GM18907 (cell line): Measurements from ENCODE around the gene HOXB1.
"Not testable (repeated sequence)": the region's sequence is repeated elsewhere in the genome, so short reads cannot be mapped to it uniquely, and the experiment has no call there.

Experiments used
- ATAC-seq: cut with Tn5 transposase; IDR thresholded peaks from one replicate; pipeline ENCODE4 v1.9.1; 2021; ENCODE audit warnings: mild to moderate bottlenecking, moderate library complexity; ENCODE audit not compliant: unreplicated experiment

Gene HOXB1

DNA sequence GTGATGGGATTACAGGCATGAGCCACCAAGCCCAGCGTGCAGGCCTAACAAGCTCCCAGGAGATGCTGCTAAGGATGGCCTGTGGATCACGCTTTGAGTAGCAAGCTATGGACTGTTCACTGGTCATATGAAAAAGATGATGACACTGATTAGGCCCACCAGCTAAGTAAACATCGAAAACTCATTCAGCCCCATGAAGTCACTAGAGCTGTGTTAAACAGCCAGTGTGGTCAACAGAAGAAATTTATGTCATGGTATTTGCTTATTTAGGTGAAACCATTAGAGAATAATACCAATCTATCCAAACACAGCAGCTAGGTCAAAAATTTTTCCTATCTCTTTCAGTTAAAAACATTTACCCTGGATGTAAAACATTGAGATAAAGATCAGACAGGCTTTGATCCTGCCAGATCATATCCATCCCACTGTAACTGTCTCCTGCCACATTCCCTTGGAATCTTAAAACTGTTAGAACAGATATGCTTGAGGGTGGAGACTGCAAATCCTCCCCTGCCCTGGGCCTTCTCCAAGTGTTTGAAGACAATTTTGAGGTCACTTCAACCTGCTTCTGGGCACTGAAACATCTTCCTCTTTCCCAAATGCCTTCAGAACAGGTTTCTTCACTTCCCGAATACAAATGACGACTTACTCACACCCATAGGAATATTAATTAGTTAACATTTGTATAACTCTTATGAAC is 30.9 kb downstream of the HOXB1 start:
- no peak for ATAC-seq

DNA sequence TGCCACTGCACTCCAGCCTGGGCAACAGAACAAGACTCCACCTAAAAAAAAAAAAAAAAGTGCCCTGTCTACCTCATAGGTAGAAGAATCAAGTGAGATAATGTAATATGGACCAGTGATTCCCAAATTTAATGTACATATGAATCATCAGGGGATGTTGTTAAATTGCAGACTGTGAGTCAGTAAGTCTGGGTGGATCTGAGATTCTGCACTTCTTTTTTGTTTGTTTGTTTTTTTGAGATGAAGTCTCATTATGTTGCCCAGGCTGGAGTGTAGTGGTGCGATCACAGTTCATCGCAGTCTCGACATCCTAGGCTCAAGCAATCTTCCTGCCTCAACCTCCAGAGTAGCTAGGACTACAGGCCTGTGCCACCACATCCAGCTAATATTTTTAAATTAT is 31.6 kb downstream of the HOXB1 start:
- ATAC-seq: no peak

DNA sequence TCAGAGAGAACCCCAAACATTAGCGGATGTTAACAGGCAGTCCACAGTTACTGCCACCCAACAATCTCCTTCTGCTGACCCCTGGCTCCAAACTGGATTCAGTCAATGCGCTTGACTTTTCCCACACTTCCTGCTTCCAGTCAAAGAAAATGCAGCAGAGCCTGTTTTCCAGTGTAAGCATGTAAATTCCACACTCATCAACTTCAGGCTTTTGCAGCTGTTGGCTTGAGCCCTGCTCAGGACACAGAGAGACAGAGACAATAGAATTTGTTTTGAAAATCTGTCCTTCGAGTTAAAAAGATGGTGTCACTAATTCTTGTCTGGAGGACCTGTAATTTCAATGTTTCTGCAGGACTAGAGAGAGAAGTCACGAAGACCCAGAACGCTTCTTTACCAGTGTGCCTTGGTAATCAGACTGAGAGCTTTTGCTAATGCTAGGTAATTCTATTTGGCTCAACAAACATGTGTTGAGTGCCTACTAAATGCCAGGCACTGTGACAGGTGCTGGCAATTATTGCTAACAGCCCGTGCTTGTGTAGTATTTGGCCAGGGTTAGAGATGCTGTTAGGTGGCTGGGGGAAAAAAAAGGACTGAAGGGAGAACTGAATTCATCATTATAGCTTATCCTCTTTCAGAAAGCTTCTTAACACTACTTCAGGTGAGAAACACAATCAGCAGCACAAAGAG is 32.5 kb downstream of the HOXB1 start:
- no peak for ATAC-seq

DNA sequence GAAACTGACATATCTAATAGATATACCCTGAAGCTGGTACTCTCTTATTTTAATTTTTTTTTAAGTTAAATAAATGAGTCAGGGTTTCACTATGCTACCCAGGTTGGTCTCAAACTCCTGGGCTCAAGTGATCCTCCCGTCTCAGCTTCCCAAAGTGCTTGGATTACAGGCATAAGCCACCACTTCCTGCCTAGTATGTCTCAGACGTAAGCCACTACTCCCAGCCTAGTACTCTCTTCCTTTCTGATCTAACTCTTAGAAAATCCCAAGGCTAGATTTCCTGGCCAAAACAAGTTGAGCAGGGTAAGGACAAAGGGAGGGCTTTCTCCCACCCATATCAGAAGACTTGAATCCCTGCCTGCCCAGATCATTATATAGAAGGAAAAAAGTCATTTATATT is 33.7 kb downstream of the HOXB1 start:
- no peak for ATAC-seq

DNA sequence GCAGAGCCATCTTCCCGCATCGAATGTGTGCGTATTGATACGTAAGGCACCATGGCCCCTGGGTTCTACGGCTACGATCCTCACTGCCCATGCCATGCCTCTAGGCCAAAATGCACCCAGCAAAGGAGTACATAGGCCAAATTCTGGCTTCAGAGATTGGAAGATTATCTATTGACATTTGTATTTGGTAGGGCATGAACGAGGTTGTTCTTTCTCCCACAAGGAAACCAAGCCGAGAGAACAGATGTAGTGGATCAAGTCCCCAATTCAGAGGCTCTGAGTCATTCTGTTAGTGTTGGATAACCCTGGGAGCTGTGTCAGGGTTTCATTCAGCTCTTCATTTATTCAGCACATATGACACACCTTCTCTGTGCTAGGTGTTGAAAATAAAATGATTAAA is 36.5 kb downstream of the HOXB1 start:
- no peak for ATAC-seq

DNA sequence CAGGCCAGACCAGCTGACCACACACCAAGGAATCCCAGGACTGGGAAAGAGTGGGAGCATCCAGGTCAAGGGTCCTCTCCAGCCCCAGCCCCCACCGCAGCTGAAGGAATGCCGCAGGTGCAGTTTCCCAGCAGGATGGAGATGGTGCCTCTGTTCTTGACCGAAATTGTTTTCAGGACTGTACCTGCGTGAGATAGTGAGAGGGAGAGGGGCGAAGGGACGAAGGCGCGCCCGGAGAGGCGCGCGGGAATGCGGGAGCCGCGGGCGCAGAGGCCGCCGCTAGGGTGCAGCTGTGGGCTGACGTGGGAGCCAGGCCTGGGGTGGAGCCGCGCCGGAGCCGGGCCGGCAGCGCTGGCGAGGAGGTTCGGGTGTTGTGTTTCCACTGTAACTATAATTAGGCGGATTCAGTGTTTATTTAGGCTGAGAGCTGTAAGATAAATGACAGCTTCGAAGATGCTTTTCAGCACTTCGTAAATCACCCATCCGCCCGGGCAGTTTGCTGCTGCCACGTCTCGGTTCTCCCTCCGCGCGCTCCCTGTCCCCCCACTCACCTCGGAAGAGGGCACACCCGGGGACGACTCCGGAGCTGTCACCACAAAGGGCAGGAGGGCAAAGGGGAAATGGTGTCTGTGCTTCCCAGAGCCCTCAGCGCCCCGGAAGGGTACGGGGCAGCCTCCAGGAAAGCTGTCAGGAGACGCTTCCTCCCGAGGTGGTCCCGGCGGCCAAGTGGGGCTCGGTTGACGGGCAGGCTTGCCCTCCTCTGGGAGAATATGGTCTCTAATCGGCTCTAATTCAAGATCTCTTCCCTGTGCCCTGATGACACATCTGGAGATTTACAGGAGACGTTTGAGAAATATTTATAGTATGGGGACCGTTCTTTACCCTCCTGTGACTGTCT is 38.2 kb downstream of the HOXB1 start:
- ATAC-seq: peak; percentile 58

DNA sequence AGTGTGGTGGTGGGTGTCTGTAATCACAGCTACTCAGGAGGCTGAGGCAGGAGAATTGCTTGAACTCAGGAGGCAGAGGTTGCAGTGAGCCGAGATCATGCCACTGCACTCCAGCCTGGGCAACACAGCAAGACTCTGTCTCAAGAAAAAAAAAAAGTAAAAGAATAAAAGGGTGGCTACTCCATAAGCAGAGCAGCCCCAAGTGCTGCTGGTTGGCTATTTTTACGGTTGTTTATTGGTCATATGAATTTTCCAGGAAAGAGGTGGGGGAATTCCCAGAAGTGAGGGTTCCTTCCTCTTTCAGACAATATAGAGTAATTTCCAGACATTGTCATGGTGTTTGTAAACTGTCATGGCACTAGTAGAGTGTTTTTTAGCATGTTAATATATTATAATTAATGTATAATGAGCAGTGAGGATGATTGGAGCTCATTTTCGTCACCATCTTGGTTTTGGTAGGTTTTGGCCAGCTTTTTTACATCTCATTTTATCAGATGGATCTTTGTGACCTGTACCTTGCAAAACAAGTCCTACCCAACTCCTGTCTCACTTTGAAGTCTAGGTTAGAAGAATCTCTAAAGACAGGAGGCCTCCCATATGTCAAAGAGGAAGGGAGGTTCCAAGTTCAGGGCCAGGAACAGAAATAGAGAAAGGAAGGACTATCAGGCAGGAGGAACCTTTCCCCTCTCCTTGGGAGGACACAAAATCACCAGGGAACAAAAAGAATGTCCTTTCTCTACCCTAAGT is 39.1 kb downstream of the HOXB1 start:
- no peak for ATAC-seq

DNA sequence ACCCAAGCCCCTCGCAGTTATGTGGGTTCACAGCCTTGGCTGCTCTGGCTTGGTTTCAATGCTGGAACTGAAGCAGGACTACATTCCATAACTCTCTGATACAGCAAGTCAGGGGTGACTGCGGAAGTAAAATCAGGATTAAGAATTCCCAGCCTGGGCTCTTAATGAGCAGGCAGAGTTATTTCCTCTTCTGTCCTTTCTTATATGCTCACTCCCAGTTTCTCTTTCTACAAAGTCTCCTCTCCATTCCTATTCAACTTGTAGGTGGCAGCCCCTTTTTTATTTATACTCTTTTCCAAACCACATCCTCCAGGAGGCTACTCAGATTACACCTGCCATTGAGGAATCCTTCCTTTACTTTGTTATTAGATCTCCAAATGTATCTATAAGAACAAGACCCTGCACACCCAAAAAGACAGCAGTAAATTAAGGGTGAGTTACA is 40.3 kb downstream of the HOXB1 start:
- no peak for ATAC-seq

DNA sequence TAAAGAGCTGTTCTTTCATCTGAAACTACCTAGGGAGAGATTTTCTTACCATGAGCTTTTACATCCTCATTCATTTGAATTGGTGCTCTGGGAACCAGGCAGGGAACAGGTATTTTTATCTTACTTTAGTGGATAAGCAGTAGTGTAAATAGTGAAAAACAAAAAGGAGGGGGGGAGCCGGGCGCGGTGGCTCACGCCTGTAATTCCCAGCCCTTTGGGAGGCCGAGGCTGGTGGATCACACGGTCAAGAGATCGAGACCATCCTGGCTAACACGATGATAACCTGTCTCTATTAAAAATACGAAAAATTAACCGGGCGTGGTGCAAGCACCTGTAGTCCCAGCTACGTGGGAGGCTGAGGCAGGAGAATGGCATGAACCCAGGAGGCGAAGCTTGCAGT is 41.0 kb downstream of the HOXB1 start:
- no peak for ATAC-seq

DNA sequence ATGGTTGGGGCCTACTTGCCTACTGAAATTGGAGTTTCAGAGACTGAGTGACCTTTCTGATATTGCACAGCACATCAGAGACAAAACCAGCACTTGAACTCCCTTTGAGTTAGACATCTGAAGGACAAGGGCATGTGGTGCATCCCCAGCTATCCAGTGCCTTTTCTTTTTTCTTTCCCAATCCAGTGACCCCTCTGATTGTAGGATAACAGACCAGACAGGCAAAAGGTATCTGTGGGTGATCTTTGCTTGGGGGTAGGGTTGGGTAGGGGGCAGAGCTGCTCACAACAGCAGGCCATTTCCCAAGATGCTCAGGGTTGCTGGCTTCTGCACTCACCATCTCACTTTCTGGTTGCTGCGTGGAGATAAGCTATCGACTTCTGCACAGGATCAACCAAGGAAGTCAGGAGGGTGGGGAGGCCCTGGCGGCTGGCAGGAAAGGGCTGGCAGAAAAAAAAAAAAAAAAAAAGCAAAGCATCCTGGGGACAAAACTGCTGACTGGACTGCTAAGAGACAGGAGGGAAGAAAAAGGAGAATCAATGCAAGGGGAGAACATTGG is 42.2 kb downstream of the HOXB1 start:
- no peak for ATAC-seq

DNA sequence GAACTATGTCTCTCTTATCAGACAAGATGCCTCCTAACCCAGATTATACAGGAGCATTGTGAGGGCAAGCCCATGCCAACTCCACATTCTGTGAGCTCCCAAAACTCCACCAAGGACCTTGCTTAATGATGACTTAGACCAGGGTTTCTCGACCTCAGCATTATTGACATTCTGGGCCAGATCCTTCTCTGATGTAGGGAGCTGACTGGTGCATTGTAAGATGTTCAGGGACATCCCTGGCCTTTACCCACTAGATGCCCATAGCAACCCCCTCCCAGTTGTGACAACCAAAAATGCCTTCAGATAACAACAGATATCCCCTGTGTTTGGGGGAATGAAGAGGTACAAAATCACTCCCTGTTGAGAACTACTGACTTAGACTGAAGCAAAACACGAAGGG is 43.6 kb downstream of the HOXB1 start:
- ATAC-seq: no peak

DNA sequence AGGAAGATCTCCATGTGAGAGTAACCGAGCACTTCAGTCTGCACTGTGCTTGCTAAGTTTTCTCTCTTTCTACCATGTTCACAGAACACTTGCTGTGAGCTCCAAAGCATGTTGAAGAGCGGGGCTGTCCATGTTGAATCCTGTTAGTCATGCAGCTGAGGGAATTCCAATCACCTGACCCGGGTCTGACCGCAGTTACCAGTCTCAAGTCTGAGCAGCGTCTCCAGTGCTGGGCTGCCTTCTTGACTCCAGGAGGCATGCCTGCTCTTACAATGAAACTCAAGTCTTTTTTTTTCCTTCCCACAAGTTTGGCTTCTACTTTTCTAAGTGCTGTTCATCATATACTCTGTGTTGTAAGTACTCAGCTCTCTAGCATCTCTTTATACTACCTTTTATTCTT is 44.3 kb downstream of the HOXB1 start:
- ATAC-seq: no peak

DNA sequence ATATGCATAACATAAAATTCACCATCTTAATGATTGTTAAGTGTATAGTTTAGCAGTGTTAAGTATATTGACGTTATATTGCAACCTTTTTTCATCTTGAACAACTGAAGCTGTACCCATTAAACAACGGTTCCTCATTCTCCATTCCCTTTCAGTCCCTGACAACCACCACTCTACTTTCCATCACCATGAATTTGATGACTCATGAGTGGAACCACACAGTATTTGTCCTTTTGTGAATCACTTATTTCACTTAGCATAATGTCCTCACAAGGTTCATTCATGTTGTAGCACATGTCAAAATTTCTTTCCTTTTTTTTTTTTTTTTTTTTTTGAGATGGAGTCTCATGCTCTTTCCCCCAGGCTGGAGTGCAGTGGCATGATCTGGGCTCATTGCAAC is 46.0 kb downstream of the HOXB1 start:
- no peak for ATAC-seq

DNA sequence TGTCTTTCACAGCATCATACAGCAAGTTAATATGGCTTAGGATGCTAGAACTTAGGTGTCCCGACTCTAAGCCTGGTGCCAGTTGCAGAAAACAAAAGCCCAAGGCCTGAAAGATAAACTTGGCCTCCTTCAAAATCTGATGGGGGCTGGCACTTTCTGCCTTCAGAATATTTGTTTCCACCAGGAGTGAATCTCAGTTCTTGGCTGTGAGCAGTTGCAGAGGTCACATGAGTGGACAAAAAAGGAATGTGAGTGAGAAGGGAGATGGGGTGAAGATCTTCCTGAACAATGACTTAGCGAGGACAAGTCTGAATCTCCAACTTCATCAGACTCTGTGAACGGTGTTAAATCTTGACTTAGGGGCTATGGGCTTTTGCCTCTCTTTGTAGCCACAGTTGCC is 46.6 kb downstream of the HOXB1 start:
- no peak for ATAC-seq

DNA sequence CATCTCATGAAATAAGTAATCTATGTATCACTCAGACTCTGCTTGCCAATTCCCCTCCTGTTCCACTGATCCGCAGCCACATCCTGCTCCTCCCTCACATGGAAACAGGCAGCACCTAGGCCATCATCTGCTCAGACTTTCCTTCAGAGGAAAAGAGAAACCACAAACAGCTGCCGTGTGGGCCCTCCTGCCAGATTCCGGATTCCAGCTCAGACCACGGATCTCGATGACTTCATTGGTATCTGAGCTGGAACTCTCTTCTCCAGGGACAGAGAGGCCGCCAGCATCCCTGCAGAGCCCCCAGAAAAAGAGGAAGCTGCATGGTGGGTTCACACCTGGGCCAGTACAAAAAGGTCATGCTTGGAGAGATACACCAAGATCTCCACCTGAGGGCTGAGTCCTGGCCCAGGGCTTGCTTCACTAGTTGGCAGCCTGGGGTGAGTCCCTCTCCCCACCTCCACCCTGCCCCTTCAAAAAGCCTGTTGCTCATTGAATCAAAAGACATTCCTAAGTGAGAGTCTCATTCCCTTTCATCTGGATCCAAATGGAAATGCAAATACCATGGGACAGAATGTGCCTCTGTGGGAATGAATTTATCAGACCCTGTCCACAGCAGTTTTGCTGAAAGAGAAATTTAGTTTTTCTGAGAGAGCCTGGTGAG is 47.2 kb downstream of the HOXB1 start:
- ATAC-seq: peak; percentile 42

DNA sequence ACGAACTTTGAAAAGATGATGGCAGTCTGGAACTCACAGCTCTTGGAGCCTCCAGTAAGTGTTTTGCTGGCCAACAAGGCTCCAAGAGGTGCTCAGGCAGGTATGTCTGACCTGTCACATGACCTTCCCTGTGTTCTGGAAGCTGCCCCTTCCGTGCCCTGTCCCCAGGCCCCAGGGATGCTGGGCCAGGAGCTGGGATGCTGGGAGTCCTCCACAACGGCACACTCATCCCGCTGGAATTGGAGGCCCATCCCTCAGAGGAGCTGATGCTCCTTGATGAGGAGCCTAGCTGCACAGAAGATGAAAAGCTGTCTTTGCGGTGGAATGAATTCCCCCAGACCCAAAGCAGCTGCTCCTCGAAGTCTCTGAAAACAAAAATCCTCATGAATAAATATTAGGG is 47.8 kb downstream of the HOXB1 start:
- no peak for ATAC-seq

DNA sequence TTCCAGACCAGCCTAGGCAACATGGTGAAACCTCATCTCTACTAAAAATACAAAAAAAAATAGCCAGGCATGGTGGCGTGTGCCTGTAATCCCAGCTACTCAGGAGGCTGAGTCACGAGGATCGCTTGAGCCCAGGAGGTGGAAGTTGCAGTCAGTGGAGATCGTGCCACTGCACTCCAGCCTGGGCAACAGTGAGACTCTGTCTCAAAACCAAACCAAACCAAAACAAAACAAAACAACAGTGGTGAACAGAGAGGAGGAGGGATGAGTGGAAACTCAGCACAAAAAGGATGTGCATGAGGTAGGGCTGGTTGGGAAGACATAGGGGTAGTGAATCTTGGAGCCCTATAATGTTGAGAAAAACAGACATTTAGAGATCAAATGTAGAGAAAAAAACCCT is 48.5 kb downstream of the HOXB1 start:
- ATAC-seq: not testable (repeated sequence)

DNA sequence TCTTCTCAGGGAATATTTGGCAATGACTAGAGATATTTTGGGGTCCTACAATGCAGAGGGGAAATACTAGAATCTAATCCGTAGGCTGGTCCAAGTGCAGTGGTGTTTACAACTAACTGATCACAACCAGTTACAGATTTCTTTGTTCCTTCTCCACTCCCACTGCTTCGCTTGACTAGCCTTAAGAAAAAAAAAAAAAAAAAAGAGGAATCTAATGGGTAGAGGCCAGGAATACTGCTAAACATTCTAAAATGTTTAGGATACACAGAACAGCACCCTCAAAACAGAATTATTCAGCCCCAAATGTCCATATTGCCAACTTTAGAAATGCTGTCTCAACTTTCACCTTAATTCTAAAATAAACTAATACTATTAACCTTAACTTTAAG is 51.8 kb downstream of the HOXB1 start:
- no peak for ATAC-seq
